ENCODE measurements around the gene KRT34.
A peak's percentile ranks its signal among the peaks of the same experiment; 100 is the strongest.

KRT34 gene

GRCh38 chr17:41340494-41340893 is 41.6 kb downstream of the KRT34 start:
- Histone ChIP-seq H3K9me3 (ENCODE audit: control insufficient read depth, low read length) (peaks cover 26% of the 10 kb centered on the region), H3K36me3 (ENCODE audit: control insufficient read depth, insufficient read depth, low read length, severe bottlenecking) (no peaks in the 10 kb centered on the region), H3K9ac (ENCODE audit: low read length) (no peak overlapping the region), H3K4me3 (ENCODE audit: low read length) (no peak overlapping the region), H3K4me1 (ENCODE audit: control insufficient read depth, insufficient read depth, low read length) (peaks cover 5% of the 10 kb centered on the region), H3K27me3 (replicated peaks; ENCODE audit: control insufficient read depth, insufficient read depth, low read length) (peaks cover 14% of the 10 kb centered on the region)
- DNase-seq (ENCODE audit: low read depth), result no peak

- no peak overlapping the region for H3K9ac ChIP-seq (ENCODE audit: low read length)
- no peak for DNase-seq (ENCODE audit: low read depth)
- H3K9me3 ChIP-seq (ENCODE audit: control insufficient read depth, low read length), result peaks cover 26% of the 10 kb centered on the region
- no peak overlapping the region for H3K4me3 ChIP-seq (ENCODE audit: low read length)
- H3K4me1 ChIP-seq (ENCODE audit: control insufficient read depth, insufficient read depth, low read length), result peaks cover 5% of the 10 kb centered on the region
- no peaks in the 10 kb centered on the region for H3K36me3 ChIP-seq (ENCODE audit: control insufficient read depth, insufficient read depth, low read length, severe bottlenecking)
- H3K27me3 ChIP-seq (replicated peaks; ENCODE audit: control insufficient read depth, insufficient read depth, low read length), result peaks cover 19% of the 10 kb centered on the region
Observed at GRCh38 chr17:41339571-41340172, 42.4 kb downstream of the KRT34 start.

GRCh38 chr17:41338961-41339485 is 43.1 kb downstream of the KRT34 start:
- Histone ChIP-seq H3K9ac (ENCODE audit: low read length) (no peak overlapping the region), H3K27me3 (replicated peaks; ENCODE audit: control insufficient read depth, insufficient read depth, low read length) (peaks cover 25% of the 10 kb centered on the region), H3K36me3 (ENCODE audit: control insufficient read depth, insufficient read depth, low read length, severe bottlenecking) (no peaks in the 10 kb centered on the region), H3K4me3 (ENCODE audit: low read length) (no peak overlapping the region), H3K4me1 (ENCODE audit: control insufficient read depth, insufficient read depth, low read length) (peaks cover 5% of the 10 kb centered on the region), H3K9me3 (ENCODE audit: control insufficient read depth, low read length) (peaks cover 26% of the 10 kb centered on the region)
- peak; percentile 46 for DNase-seq (ENCODE audit: low read depth)

GRCh38 chr17:41335747-41336146 is 46.4 kb downstream of the KRT34 start:
- no peak for DNase-seq (ENCODE audit: low read depth)

GRCh38 chr17:41334385-41335305 is 47.5 kb downstream of the KRT34 start:
- H3K27me3 ChIP-seq (replicated peaks; ENCODE audit: control insufficient read depth, insufficient read depth, low read length), result peaks cover 15% of the 10 kb centered on the region
- H3K9ac ChIP-seq (ENCODE audit: low read length), result no peak overlapping the region
- DNase-seq (ENCODE audit: low read depth), result no peak
- H3K36me3 ChIP-seq (ENCODE audit: control insufficient read depth, insufficient read depth, low read length, severe bottlenecking), result no peaks in the 10 kb centered on the region
- H3K4me3 ChIP-seq (ENCODE audit: low read length), result no peak overlapping the region
- no peaks in the 10 kb centered on the region for H3K9me3 ChIP-seq (ENCODE audit: control insufficient read depth, low read length)
- peaks cover 5% of the 10 kb centered on the region for H3K4me1 ChIP-seq (ENCODE audit: control insufficient read depth, insufficient read depth, low read length)

More at GRCh38 chr17:41335747-41336146, 46.4 kb downstream of the KRT34 start:
- Histone ChIP-seq H3K4me1 (ENCODE audit: control insufficient read depth, insufficient read depth, low read length) (peaks cover 5% of the 10 kb centered on the region), H3K9me3 (ENCODE audit: control insufficient read depth, low read length) (no peaks in the 10 kb centered on the region), H3K36me3 (ENCODE audit: control insufficient read depth, insufficient read depth, low read length, severe bottlenecking) (no peaks in the 10 kb centered on the region), H3K9ac (ENCODE audit: low read length) (no peak overlapping the region), H3K27me3 (replicated peaks; ENCODE audit: control insufficient read depth, insufficient read depth, low read length) (peaks cover 19% of the 10 kb centered on the region), H3K4me3 (ENCODE audit: low read length) (no peak overlapping the region)

GRCh38 chr17:41333836-41334235 is 48.3 kb downstream of the KRT34 start:
- Histone ChIP-seq H3K4me3 (ENCODE audit: low read length) (no peak overlapping the region), H3K4me1 (ENCODE audit: control insufficient read depth, insufficient read depth, low read length) (no peaks in the 10 kb centered on the region), H3K9ac (ENCODE audit: low read length) (no peak overlapping the region), H3K36me3 (ENCODE audit: control insufficient read depth, insufficient read depth, low read length, severe bottlenecking) (no peaks in the 10 kb centered on the region), H3K9me3 (ENCODE audit: control insufficient read depth, low read length) (no peaks in the 10 kb centered on the region), H3K27me3 (replicated peaks; ENCODE audit: control insufficient read depth, insufficient read depth, low read length) (peaks cover 12% of the 10 kb centered on the region)
- no peak for DNase-seq (ENCODE audit: low read depth)

- Histone ChIP-seq H3K4me3 (ENCODE audit: low read length) (no peak overlapping the region), H3K9ac (ENCODE audit: low read length) (no peak overlapping the region), H3K4me1 (ENCODE audit: control insufficient read depth, insufficient read depth, low read length) (no peaks in the 10 kb centered on the region), H3K27me3 (replicated peaks; ENCODE audit: control insufficient read depth, insufficient read depth, low read length) (peaks cover 12% of the 10 kb centered on the region), H3K36me3 (ENCODE audit: control insufficient read depth, insufficient read depth, low read length, severe bottlenecking) (no peaks in the 10 kb centered on the region), H3K9me3 (ENCODE audit: control insufficient read depth, low read length) (no peaks in the 10 kb centered on the region)
- DNase-seq (ENCODE audit: low read depth), result no peak
Observed at GRCh38 chr17:41333098-41333497, 49.0 kb downstream of the KRT34 start.

GRCh38 chr17:41332239-41332638 is 49.9 kb downstream of the KRT34 start:
- Histone ChIP-seq H3K9me3 (ENCODE audit: control insufficient read depth, low read length) (no peaks in the 10 kb centered on the region), H3K4me3 (ENCODE audit: low read length) (no peak overlapping the region), H3K9ac (ENCODE audit: low read length) (no peak overlapping the region), H3K4me1 (ENCODE audit: control insufficient read depth, insufficient read depth, low read length) (no peaks in the 10 kb centered on the region), H3K36me3 (ENCODE audit: control insufficient read depth, insufficient read depth, low read length, severe bottlenecking) (no peaks in the 10 kb centered on the region), H3K27me3 (replicated peaks; ENCODE audit: control insufficient read depth, insufficient read depth, low read length) (peaks cover 12% of the 10 kb centered on the region)
- no peak for DNase-seq (ENCODE audit: low read depth)

- Histone ChIP-seq H3K27me3 (replicated peaks; ENCODE audit: control insufficient read depth, insufficient read depth, low read length) (peaks cover 12% of the 10 kb centered on the region), H3K36me3 (ENCODE audit: control insufficient read depth, insufficient read depth, low read length, severe bottlenecking) (no peaks in the 10 kb centered on the region), H3K4me3 (ENCODE audit: low read length) (no peak overlapping the region), H3K4me1 (ENCODE audit: control insufficient read depth, insufficient read depth, low read length) (no peaks in the 10 kb centered on the region), H3K9ac (ENCODE audit: low read length) (no peak overlapping the region), H3K9me3 (ENCODE audit: control insufficient read depth, low read length) (no peaks in the 10 kb centered on the region)
- DNase-seq (ENCODE audit: low read depth), result no peak
Observed at GRCh38 chr17:41331606-41332005, 50.5 kb downstream of the KRT34 start.

GRCh38 chr17:41329279-41329948 is 52.7 kb downstream of the KRT34 start:
- Histone ChIP-seq H3K4me1 (ENCODE audit: control insufficient read depth, insufficient read depth, low read length) (no peaks in the 10 kb centered on the region), H3K9me3 (ENCODE audit: control insufficient read depth, low read length) (no peaks in the 10 kb centered on the region), H3K4me3 (ENCODE audit: low read length) (no peak overlapping the region), H3K36me3 (ENCODE audit: control insufficient read depth, insufficient read depth, low read length, severe bottlenecking) (no peaks in the 10 kb centered on the region), H3K27me3 (replicated peaks; ENCODE audit: control insufficient read depth, insufficient read depth, low read length) (peaks cover 4% of the 10 kb centered on the region), H3K9ac (ENCODE audit: low read length) (no peak overlapping the region)
- DNase-seq (ENCODE audit: low read depth), result peak; percentile 78

GRCh38 chr17:41328207-41328606 is 53.9 kb downstream of the KRT34 start:
- H3K36me3 ChIP-seq (ENCODE audit: control insufficient read depth, insufficient read depth, low read length, severe bottlenecking), result no peaks in the 10 kb centered on the region
- no peaks in the 10 kb centered on the region for H3K4me1 ChIP-seq (ENCODE audit: control insufficient read depth, insufficient read depth, low read length)
- no peaks in the 10 kb centered on the region for H3K9me3 ChIP-seq (ENCODE audit: control insufficient read depth, low read length)
- no peak overlapping the region for H3K4me3 ChIP-seq (ENCODE audit: low read length)
- no peak for DNase-seq (ENCODE audit: low read depth)
- no peak overlapping the region for H3K9ac ChIP-seq (ENCODE audit: low read length)
- H3K27me3 ChIP-seq (replicated peaks; ENCODE audit: control insufficient read depth, insufficient read depth, low read length), result no peaks in the 10 kb centered on the region
